ENCODE results near the gene ZNF750.

ZNF750 gene

GRCh38 chr17:82790391-82790790 lies 49.4 kb downstream of the ZNF750 start:
- TF ChIP-seq CTCF (IDR thresholded peaks at IDR 0.05; ENCODE audit: low read depth, low read length, poor library complexity, severe bottlenecking) (no peak), EZH2phosphoT487 (IDR thresholded peaks at IDR 0.05; ENCODE audit: borderline replicate concordance, low read length) (no peak)
- Histone ChIP-seq H3K9me2 (replicated peaks; ENCODE audit: control insufficient read depth, low read length) (no peaks in the 10 kb centered on the region), H3K27me3 (ENCODE audit: control insufficient read depth, low read length) (no peaks in the 10 kb centered on the region), H3K4me2 (ENCODE audit: low read length) (no peak overlapping the region), H3F3A (ENCODE audit: control insufficient read depth, insufficient read depth) (no peaks in the 10 kb centered on the region), H3K4me3 (ENCODE audit: low read length) (no peak overlapping the region), H3K79me2 (ENCODE audit: control insufficient read depth, low read length) (peaks cover 8% of the 10 kb centered on the region), H3K27ac (ENCODE audit: low read depth, low read length) (no peak overlapping the region), H3K9me3 (ENCODE audit: control insufficient read depth, insufficient read depth, low read length) (no peaks in the 10 kb centered on the region), H3K4me1 (ENCODE audit: control insufficient read depth, low read length) (no peaks in the 10 kb centered on the region), H3K36me3 (ENCODE audit: control insufficient read depth, low read length) (peaks cover 6% of the 10 kb centered on the region; the same call in 1 of the 2 replicates), H4K20me1 (ENCODE audit: control insufficient read depth, insufficient read depth, low read depth, low read length) (no peaks in the 10 kb centered on the region)

GRCh38 chr17:82789806-82790205 lies 50.0 kb downstream of the ZNF750 start:
- Histone ChIP-seq H3K27ac (ENCODE audit: low read depth, low read length) (no peak overlapping the region), H3K27me3 (ENCODE audit: control insufficient read depth, low read length) (no peaks in the 10 kb centered on the region), H3K79me2 (ENCODE audit: control insufficient read depth, low read length) (peaks cover 8% of the 10 kb centered on the region), H3K36me3 (ENCODE audit: control insufficient read depth, low read length) (peaks cover 6% of the 10 kb centered on the region; the same call in 1 of the 2 replicates), H3K4me1 (ENCODE audit: control insufficient read depth, low read length) (no peaks in the 10 kb centered on the region), H3K9me2 (replicated peaks; ENCODE audit: control insufficient read depth, low read length) (no peaks in the 10 kb centered on the region), H3K4me2 (ENCODE audit: low read length) (no peak overlapping the region), H3K4me3 (ENCODE audit: low read length) (no peak overlapping the region), H3K9me3 (ENCODE audit: control insufficient read depth, insufficient read depth, low read length) (no peaks in the 10 kb centered on the region), H3F3A (ENCODE audit: control insufficient read depth, insufficient read depth) (no peaks in the 10 kb centered on the region), H4K20me1 (ENCODE audit: control insufficient read depth, insufficient read depth, low read depth, low read length) (no peaks in the 10 kb centered on the region)
- TF ChIP-seq CTCF (IDR thresholded peaks at IDR 0.05; ENCODE audit: low read depth, low read length, poor library complexity, severe bottlenecking) (no peak), EZH2phosphoT487 (IDR thresholded peaks at IDR 0.05; ENCODE audit: borderline replicate concordance, low read length) (no peak)

- peaks cover 10% of the 10 kb centered on the region for H3K36me3 ChIP-seq (ENCODE audit: control insufficient read depth, low read length)
- H3K4me3 ChIP-seq (ENCODE audit: low read length), result no peak overlapping the region
- no peak overlapping the region for H3K27ac ChIP-seq (ENCODE audit: low read depth, low read length)
- no peaks in the 10 kb centered on the region for H4K20me1 ChIP-seq (ENCODE audit: control insufficient read depth, insufficient read depth, low read depth, low read length)
- H3K4me1 ChIP-seq (ENCODE audit: control insufficient read depth, low read length), result no peaks in the 10 kb centered on the region
- peaks cover 8% of the 10 kb centered on the region for H3K79me2 ChIP-seq (ENCODE audit: control insufficient read depth, low read length)
- H3K27me3 ChIP-seq (ENCODE audit: control insufficient read depth, low read length), result no peaks in the 10 kb centered on the region
- no peaks in the 10 kb centered on the region for H3K9me2 ChIP-seq (replicated peaks; ENCODE audit: control insufficient read depth, low read length)
- TF ChIP-seq EZH2phosphoT487 (IDR thresholded peaks at IDR 0.05; ENCODE audit: borderline replicate concordance, low read length) (no peak), CTCF (IDR thresholded peaks at IDR 0.05; ENCODE audit: low read depth, low read length, poor library complexity, severe bottlenecking) (no peak)
- H3F3A ChIP-seq (ENCODE audit: control insufficient read depth, insufficient read depth), result no peaks in the 10 kb centered on the region
- H3K4me2 ChIP-seq (ENCODE audit: low read length), result no peak overlapping the region
- no peaks in the 10 kb centered on the region for H3K9me3 ChIP-seq (ENCODE audit: control insufficient read depth, insufficient read depth, low read length)
Measured at GRCh38 chr17:82789051-82789592, 50.7 kb downstream of the ZNF750 start.

Measured in DOHH2 (cell line).